ENCODE data around the gene NYNRIN.
"Not testable (repeated sequence)": the region's sequence is repeated elsewhere in the genome, so short reads cannot be mapped to it uniquely, and the experiment has no call there.

NYNRIN gene

DNA sequence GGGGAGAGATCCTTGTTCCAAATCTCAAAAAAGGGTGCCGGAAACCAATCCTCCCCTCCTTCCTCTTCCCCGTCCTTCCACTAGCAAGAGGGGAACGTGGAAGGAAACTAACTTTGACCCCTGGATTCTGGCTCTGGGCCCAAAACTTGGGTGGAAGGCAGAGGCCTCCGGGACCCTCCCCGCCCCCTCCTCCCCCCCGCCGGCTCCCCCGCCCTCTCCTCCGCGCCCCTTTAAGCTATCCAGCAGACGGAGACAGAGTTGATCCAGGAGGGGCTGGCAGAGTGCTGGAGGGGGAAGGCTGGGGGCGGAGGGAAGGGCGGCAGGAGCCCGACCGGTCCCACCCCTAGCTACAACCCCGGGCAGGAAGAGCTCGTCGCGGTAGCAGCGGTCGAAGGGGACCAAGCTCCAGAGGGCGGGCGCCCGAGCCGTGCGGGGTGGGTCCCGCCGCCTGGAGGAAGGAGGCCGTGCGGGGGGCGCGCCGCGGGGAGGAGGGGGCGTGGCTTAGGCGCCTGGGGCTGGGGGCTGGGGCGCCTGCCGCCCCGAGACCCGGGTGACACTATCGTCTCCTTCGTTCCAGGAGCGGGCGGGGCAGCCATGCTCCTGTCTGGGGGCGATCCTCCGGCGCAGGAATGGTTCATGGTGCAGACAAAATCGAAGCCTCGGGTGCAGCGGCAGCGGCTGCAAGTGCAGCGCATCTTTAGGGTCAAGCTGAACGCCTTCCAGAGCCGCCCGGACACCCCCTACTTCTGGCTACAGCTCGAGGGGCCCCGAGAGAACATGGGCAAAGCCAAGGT, at the start of gene NYNRIN:
NYNRIN (plus strand) TSS at position 351 of the 794 bp plus-strand sequence; CDS start at position 595, 244 bp downstream.
- H3K4me3 ChIP-seq (ENCODE audit: low read depth, low read length): peak within 1 kb of the TSS; percentile 60

DNA sequence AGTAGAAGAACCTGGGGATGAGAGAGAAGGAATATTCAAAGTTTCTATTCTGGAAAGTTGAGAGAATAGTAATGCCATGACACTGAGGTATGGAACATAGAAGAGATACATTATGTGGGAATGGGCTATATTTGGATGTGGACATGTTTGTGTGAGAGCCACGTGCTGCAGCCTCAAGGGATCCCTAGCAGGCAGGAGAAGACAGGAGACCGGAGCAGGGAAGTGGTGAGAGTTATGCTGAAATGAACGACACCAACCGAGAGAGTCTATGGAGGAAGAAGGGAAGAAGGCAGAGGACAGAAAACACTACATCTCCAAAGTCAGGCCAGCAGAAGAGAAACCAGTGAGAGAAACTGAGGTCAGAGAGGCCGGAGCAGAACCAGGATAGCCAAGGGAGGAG, 49.1 kb upstream of the NYNRIN start:
- H3K4me3 ChIP-seq (ENCODE audit: low read depth, low read length): no peak overlapping the region

DNA sequence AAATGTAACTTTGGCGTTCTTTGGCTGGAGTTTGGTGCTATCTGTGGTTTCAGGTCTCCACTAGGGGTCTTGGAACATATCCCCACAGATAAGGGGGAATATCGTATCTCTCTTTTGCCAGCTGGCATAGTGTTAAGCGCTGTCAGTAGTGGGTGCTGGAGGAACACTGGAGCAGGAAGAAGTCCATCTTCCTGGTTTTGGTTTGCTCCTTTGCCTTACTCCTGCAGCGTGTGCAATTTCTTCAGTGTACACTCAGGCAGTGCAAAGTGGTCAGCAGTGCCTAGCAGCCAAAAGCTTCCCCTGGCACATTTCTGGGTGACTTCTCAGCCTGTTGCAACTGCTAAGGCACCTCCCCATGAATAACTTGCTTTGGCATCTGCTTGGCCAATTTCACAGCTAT, 47.3 kb upstream of the NYNRIN start:
- no peak overlapping the region for H3K4me3 ChIP-seq (ENCODE audit: low read depth, low read length)

DNA sequence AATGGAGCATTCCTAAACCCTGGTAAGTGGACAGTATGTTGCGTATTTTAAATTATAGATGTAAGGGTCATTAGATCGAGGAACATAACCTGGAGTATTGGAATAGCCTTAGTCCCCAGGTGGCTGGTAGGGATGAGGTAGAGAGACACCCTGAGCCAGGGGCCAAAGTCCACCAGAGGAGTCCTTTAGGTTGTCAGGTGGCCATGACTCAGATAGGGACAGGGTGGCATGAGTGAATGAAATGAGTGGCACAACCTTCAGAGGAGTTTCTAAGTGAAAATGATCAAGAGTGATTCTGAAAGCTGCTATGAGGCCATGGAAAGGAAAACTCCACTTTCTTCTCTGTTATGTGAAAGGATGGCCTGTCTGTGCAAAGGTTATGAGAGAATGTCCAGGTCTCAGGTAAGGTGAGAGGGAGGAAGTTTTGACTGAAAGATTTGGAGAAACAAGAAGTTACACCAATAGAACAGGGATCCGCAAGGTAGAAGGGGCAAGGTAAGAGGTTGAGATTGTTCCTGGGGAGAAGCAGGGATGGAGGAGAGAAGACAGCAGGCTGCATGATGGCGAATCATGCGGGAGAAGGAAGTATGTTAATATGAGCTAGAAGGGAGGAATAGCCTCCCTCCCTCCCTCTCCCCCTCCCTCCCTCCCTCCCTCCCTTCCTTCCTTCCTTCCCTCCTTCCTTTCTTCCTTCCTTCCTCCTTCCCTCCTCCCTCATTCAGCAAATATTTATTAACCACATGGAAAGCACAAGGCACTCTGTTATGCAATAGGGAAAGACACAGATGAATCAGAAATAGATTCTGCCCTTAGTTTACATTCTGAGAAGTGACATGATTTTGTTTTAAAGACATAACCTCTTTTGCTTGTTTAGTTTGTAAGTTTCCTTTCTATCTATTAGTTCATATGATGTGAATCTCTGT, 45.0 kb upstream of the NYNRIN start:
- no peak overlapping the region for H3K4me3 ChIP-seq (ENCODE audit: low read depth, low read length)

DNA sequence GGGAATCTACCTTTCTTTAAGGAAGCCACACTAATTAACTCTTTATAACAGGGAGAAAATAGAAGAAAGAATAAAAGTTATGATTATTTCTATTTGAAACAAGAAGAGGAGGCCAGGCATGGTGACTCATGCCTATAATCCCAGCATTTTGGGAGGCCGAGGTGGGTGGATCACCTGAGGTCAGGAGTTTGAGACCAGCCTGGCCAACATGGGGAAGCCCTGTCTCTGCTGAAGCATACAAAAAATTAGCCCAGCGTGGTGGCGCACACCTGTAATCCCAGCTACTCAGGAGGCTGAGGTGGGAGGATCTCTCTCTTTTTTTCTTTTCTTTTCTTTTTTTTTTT, 44.3 kb upstream of the NYNRIN start:
- not testable (repeated sequence) for H3K4me3 ChIP-seq (ENCODE audit: low read depth, low read length)

DNA sequence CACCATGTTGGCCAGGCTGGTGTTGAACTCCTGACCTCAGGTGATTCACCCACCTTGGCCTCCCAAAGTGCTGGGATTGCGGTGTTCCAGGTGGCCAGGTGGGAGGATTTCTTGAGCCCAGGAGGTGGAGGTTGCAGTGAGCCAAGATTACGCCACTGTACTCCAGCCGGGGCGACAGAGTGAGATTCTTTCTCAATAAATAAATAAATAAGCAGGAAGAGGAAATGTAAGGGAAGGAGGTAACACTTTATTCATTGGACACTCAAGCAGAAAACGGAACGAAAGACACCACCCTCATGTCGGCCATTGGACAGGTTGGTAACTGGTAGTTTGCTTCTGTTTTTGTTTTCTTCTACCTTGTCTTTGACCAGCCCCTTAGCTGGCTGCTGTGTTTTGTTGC, 43.8 kb upstream of the NYNRIN start:
- H3K4me3 ChIP-seq (ENCODE audit: low read depth, low read length): no peak overlapping the region

DNA sequence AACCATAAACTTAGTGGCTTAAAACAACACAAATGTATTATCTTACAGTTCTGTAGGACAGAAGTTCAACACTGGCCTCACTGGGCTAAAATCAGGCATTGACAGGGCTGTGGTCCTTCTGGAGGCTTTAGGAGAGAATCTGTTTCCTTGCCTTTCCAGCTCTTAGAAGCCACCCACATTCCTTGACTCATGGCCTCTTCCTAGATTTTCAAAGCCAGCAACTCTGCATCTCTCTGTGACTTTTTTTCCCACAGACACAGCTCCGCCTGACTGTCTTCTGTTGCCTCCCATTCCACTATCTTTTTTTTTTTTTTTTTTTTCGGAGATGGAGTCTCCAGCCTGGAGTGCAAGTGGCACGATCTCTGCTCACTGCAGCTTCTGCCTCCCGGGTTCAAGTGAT, 42.6 kb upstream of the NYNRIN start:
- H3K4me3 ChIP-seq (ENCODE audit: low read depth, low read length): no peak overlapping the region

DNA sequence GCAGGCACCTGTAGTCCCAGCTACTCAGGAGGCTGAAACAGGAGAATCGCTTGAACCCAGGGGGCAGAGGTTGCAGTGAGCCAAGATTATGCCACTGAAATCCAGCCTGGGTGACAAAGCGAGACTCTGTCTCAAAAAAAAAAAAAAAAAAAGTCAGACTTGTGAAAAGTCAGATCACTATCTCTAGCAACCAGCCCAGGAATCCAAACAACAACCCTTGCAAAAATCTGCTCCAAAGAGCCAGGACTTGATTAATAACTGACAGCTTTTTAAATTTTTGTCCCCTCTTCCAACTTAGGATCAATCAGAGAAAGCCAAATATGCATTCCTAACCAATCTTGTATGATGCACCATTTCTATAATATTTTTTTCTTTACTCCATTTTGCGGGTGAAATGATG, 38.5 kb upstream of the NYNRIN start:
- H3K4me3 ChIP-seq (ENCODE audit: low read depth, low read length): no peak overlapping the region

DNA sequence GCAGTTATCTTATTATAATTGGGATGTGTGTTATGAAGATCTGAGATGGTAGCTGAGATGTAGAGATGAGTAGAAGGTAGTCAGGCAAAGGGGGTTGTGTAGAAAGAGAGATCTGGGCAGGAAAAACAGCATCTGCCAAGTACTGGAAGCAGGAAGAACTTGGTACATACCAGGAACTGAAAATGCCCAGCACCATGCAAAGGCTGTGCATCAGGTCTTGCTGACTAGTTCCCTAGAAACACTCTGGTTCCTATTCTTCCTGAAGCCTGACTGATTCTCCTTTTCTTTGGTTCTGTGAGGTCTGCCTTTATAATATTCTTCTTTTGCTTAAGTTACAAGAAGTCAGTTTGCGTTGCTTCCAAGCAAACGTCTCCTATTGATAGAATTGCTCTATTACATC, 37.5 kb upstream of the NYNRIN start:
- H3K4me3 ChIP-seq (ENCODE audit: low read depth, low read length): no peak overlapping the region

DNA sequence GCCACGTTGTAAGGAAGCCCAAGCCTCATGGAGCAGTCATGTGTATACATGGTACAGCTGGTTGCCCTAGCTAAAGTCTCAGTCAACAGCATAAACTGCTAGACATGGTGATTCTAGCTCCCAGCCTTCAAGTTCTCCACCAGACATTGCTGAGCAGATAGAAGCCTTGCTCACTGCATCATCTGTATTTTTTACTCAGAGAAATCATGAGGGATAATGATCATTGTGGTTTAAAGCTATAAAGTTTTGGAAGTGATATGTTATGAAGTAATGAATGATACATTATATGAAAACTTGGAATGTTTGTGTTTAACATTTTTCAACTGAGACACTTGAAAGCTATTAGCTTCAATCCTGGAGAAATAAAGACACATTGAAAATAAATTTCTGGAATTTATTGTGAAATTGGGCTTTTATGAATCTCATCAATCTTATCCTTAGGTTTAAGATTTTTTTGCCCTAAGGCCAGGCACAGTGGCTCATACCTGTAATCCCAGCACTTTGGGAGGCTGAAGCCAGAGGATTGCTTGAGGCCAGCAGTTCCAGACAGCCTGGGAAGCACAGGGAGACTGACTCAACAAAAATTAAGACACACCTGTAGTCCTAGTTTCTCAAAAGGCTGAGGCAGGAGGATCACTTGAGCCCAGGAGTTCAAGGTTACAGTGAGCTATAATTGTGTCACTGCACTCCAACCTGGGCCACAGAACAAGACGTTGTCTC, 36.4 kb upstream of the NYNRIN start:
- no peak overlapping the region for H3K4me3 ChIP-seq (ENCODE audit: low read depth, low read length)

DNA sequence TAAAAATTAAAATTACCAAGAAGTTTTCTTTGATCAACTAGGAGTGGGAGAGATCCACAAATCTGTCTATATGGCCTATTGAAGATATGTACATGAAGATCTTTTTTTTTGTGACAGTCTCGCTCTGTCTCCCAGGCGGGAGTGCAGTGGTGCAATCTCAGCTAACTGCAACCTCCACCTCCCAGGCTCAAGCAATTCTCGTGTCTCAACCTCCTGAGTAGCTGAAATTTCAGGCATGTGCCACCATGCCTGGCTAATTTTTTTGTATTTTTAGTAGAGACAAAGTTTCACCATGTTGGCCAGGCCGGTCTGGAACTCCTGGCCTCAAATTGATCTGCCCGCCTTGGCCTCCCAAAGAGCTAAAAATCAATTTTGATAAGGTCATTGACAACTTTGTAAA, 35.4 kb upstream of the NYNRIN start:
- H3K4me3 ChIP-seq (ENCODE audit: low read depth, low read length): no peak overlapping the region

DNA sequence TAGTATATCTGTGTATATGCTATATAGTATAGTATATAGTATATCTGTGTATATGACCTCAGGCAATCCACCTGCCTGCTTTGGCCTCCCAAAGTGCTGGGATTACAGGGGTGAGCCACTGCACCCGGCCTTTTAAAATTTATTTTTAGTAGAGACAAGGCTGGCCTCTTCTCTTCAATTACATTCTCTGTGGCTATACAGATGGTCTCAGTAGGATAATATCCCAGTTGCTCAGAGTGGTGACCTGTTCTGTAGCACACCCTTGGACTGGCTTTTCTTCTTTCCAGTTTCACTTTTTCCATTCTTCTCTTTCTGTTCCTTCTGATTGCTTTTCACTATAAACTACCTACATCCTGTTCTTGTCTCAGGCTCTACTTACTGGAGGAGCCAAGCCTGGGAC, 34.0 kb upstream of the NYNRIN start:
- H3K4me3 ChIP-seq (ENCODE audit: low read depth, low read length): no peak overlapping the region

DNA sequence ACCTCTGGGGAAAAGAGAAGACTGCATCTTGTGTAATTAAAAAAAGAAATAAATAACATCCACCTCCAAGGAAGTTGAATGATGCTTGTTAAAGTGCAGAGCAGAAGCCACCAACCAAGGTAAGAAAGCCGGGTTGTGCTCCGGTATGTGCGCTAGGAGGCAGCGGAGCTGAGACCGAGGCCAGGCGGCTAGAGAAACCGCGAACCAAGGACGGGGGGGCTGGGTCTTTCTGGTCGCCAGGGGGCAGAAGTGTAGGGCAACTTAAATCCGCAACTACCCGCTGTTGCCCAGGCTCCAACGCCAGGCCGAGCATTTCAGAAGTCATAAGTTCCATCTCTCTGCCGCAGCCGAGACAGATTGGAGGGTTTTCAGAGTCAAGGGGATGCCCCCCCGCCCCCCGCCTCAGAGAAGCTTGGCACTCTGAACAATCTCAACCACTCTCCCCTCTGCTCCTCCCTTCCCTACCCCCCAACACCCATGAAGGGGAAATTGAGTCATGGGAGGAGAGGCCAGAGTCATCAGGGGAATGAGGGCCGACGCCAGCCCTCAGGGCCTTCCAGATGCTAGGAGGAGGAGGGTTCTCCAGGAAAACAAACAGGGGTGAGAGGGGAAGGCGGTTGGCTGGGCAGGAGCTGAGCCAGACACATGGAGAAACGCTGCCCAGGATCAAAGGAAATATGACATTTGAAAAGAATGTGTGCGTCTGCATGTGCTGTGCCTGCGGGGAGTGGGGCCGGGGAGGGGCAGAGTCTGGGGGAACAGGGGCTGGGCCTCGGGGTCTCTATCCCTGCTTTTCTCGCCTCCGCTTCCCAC, 33.0 kb upstream of the NYNRIN start:
- H3K4me3 ChIP-seq (ENCODE audit: low read depth, low read length): peak overlapping the region; percentile 31

DNA sequence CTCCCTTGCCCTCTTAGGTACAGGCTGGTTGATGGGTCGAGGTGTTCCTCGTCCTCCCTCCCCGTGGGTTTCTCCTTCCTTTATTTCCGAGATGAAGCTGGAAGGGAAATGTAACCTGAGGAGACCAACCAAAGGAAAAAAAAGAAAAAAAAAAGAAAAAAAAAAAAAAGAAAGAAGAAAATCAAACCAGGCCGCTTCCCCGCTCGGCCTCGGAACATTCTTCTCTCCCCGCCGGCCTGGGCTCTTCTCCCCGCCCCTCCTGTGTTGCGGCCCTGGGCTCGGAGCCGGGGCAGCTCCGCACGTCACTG, 32.4 kb upstream of the NYNRIN start:
- peak overlapping the region; percentile 31 for H3K4me3 ChIP-seq (ENCODE audit: low read depth, low read length)

DNA sequence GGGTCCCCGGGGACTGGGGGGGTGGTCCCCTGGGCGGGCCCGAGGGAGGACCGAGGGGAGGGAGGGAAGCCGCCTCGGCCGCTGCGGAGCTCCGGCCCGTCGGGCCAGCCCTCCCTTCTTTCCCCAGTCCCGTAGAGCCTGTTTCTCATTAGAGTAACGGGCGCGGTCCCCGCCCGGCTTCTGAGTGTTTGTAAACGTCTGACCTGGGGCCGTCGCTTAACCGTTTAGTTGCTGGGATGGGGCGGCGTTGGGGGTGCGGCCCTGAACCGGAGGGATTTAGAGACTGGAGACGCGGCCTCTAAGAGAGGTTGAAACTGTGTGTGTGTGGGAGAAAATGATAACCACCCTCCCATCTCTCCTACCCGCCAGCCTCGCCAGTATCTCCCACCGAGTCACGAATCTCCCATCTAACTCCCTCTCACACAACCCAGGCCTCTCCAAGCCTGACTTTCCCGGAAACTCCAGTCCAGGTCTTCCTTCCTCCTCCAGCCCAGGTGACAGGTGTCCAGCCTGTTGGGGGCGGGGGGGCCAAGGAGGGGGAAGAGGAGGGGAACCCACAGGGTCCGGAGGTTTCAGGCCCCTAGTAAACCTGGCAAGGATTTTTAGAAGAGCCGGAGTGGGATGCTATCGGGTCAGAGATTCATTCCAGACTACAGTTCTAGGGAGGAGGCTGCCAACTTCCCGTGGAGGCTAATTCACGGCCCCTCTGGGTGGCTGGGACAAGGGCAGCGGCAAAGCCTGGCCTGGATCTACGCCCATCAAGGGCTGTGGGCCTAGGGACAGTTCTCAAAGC, 31.9 kb upstream of the NYNRIN start:
- peak overlapping the region; percentile 31 for H3K4me3 ChIP-seq (ENCODE audit: low read depth, low read length)

DNA sequence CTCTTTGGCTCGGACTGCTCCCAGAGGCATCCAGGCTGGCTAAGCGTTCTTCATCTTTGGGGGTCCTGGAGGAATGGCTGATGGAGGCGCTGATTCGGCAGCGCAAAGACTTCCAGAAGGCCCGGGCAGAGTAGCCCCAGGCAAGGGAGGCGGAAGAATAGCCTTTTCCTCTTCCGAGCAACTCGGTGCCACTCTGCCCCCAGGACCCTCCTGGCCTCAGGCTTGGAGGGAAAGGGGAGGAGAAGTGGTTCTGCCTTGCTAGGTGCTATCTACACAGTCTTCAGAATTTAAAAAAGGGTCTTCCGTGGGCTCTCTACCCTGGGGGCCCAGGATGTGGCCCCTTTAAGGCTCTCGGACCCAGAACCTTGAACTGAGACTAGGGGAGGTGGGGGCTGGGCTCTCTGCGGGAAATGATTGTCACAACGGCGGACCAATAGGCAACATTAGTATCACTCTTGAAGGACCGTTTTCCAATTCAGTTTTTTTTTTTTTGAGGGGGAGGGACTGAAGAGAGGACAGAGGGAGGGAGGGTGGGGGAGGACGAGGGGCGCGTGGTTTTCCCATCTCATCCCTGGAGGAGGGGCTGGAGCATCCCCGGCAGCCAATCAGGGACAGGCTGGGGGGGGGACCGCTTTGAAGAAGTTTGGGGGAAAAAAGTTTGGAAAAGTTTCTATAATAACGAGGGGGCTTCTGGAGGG, 31.1 kb upstream of the NYNRIN start, which contains the start of gene NFATC4:
NFATC4 (plus strand) TSS at position 671 of the 698 bp plus-strand sequence. CDS start 157 bp downstream, outside the sequence.
- peak within 1 kb of the TSS; percentile 53 for H3K4me3 ChIP-seq (ENCODE audit: low read depth, low read length)

DNA sequence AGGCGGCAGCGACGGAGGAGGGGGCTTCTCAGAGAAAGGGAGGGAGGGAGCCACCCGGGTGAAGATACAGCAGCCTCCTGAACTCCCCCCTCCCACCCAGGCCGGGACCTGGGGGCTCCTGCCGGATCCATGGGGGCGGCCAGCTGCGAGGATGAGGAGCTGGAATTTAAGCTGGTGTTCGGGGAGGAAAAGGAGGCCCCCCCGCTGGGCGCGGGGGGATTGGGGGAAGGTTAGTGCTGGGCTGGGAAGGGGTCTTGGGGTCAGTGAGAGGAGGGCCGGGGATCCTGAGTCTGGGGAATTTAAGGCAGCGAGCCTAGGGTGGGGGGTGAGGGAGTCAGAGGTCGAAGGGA, 30.6 kb upstream of the NYNRIN start:
- H3K4me3 ChIP-seq (ENCODE audit: low read depth, low read length): peak overlapping the region; percentile 53

DNA sequence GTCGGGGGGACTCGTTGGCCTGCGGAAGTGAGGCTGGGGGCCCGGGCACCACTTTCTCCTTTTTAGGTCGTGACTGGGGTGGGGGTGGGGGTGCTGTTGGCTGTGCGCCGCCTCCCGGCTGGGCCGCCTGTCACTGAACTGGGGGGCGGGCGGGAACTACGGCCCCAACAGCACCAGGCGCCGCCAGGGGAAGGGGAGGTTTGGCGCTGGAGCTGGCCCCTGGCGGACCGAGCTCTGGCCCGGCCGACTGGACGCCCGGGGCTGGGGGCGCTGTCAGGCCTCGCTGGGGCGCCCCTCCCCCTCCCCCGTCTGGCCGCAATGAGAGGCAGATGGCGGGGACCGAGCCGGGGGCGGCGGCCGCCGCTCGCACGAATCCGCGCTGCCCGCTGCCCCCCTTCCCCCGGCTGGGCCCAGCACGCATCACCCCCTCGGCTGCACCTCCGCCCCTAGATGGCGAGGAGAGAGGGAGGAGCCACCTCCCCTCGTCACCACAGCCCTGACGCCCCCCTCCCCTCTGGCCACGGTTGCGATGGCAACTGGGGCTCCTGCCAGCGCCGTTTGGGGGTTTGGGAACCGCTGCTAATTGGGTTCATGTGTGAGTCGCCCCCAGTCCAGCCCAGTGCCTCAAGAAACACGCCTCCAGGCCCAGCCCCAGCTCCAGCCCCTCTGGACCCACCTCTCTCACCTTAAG, 30.1 kb upstream of the NYNRIN start:
- H3K4me3 ChIP-seq (ENCODE audit: low read depth, low read length): peak overlapping the region; percentile 53

DNA sequence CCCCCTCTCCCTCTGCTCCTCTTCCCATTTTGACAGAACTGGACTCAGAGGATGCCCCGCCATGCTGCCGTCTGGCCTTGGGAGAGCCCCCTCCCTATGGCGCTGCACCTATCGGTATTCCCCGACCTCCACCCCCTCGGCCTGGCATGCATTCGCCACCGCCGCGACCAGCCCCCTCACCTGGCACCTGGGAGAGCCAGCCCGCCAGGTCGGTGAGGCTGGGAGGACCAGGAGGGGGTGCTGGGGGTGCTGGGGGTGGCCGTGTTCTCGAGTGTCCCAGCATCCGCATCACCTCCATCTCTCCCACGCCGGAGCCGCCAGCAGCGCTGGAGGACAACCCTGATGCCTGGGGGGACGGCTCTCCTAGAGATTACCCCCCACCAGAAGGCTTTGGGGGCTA, 29.3 kb upstream of the NYNRIN start:
- no peak overlapping the region for H3K4me3 ChIP-seq (ENCODE audit: low read depth, low read length)
